Activated CD4-positive, alpha-beta T cell treated with anti-CD3 and anti-CD28 coated beads for 4 hours (primary cell): ENCODE data around the gene SLIT1.

Source experiments
- DNase-seq, 2 donors: peaks; one replicate each; pipeline ENCODE4 v3.0.0-alpha.2; 2020

Gene SLIT1

DNA sequence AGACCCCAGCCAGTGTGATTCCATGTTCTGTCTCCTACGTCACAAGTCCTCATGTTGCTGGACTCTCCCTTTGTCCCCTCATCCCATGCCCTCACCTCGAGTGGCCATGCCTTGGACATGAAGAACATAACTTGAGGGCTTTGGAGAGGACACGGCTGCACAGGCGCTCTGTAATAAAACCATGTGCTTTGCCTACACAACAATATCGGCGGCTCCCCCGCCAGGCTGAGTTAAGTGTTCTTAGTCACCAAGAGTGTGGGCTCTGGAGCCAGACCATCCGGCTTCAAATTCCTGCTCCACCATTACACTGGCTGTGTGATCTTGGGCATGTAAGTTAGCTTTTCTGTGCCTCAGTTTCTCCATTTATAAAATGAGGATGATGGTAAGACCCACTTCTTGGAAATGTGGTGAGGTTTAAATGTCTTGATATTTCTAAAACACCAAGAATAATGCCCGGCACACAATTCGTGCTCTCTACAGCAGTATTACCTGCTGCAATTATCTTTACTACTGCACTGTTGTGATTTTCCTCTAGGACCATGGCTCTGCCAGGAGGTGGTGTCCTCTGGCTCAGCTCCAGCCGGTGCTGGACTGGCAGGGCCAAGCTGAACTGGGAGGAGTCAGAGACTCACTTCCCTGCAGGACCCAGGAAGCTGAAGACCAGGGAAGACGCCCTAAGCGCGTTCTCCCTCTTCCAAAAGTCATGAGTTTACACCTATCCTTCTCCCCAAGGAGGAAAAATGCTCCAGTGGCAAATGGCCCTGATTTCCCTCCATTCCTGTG is 15.7 kb downstream of the SLIT1 start:
- DNase-seq = no peak

DNA sequence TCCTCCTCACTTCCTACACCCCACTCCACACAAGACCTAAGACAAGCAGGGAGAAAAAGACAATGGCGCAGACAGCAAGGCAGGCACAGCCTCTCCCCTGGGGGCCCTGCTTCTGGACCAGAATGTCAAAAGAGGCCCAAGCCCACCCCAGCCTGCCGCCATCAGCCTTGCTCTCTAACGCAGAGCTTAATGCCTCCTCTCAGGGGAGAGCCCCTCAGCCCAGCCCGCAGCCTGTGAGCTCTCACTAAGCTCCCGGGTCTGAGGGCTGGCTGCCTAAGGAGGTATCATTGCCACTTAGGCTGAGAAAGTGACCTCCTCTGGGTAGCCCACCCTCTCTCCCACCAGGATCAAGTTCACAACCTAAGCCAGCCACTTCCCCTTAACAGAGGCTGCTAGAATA is 16.7 kb downstream of the SLIT1 start:
- DNase-seq = no peak

DNA sequence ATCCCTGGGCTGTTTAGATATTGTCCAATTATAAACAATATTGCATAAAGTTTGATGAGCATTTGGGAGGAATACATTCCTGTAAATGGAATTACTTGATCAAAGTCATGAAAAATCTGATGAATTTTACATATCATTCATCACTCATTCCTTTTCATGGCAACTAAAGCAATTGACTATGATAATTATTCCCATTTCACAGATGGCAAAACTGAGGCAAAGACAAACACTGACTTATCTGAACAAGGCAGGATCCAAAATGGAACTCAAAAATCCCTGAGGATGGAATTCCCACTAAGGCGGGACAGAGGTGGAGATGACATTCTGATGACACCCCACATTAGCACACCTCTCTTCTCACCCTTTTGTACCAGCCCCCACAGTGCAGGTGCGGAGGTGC is 17.1 kb downstream of the SLIT1 start:
- no peak for DNase-seq

DNA sequence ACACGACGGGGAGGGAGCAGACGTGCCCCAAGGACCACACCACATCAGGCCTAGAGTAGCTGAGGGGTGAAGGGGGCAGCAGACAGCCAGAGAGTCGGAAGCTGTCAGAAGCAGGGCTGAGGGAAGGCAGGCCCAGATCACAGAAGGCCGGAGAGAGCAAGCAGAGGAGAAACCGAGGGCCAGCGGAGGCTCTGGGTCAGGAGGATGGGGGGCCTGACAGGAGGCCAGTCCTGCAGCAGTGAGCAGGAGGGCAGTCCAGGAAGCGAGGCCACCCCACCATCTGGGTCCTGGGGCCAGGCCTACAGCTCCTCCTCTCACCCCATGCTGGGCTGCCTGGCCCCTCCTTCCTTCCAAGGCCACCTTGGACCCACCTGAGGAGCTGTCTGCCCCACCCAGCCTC is 20.3 kb downstream of the SLIT1 start:
- DNase-seq = no peak

DNA sequence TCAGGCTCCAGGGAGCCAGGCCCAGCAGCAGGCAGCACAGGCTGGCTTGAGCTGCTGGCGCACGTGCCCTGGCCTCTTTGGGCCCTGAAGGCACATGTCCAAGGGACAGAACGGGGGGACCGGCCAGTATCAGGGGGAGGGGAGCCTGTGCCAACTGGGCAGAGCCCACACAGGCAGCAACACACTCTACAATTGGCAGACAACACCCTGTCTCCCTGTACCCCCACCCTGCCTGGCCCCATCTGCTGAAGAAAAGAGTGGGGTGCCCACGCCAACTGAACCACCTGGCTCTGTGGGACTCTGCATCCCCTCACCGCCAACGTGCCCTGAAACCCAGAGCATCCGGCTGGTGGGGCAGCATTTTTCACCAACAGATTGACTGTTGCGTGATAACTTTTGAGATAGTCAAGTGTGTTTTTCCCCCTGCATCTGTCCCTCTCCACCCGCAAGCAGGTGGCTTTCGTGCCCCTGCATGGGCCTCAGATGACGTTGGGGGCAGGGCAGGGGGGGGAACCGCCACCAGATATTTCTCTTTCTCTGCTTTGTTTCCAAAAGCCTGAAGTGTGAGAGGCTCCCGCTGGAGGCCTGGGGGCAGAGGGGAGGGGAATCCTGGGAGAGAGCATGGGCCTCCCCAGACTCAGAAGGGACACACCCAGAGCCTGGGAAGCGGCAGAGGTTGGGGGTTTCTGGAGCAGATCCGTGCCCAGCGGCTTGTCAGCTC is 21.8 kb downstream of the SLIT1 start:
- DNase-seq = no peak

DNA sequence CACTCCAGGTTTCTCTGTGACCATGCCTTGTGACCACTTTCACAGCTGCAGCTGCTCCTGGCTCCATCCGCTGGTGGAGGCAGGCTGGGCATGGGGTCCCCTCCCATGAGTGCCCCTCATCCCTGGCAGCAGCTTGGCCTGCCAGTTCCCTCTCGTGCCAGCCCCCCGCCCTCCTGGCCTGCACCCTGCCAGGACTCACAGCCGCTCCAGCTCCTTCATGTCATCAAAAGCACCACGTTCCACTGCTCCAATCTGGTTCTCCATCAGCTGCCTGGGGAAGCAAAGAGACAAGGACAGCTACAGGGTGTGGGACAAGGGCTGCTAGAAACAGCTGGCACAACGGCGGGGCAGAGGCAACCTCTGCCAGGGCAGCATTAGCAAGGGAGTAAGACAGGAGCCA is 22.6 kb downstream of the SLIT1 start:
- no peak for DNase-seq

DNA sequence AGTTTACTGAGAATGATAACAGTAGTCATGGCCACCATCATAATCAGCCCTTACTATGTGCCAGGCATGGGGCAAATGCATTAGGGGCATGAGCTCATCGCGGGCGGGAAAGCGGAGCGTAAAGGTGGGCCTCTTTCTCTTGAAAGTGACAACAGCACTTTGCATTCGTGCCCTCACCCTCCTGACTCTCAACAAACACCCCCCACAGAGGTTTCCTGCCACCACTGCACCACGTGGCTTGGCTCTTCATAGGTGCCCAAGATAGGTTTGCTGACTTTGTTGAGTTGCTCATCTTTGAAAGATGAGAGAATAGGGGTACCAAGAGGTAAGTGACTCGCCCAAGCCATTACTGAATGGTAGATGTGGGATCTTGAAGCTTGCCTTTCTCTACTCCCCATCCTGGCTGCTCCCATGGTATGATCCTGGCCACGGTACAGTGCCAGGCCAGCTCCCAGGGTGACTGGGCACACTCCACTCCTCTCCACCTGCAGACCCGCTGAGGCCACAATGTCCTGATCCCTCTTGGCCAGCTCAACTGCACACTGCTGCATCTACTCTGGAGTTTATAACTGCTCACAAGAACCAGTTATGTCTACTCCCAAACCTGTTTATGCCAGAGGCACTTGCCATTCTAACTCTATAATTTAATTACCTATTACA is 26.0 kb downstream of the SLIT1 start:
- DNase-seq = no peak

DNA sequence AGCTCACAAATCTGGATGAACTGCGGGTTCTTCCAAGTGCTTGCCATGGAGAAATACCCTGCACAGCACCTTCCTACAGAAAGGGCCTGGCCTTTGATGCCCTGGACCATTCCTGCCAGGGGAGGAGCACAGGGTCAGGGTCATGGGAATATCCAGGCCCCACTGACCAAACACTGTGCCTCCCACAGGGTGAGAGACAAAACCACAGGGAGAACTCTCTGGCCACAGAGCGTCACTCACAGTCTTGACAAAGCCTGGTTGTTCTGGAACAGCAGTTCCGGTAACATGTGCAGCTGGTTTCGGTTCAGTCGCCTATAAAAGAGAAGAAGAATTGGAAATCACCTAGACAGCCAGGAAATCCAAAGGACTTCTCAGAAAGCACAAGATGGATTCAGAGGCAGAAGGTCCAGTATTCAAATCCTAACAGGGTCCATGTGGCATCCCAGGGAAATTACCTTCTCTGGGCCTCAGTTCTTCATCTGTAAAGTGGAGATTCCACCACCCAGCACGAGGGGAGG is 28.1 kb downstream of the SLIT1 start:
- DNase-seq = no peak

DNA sequence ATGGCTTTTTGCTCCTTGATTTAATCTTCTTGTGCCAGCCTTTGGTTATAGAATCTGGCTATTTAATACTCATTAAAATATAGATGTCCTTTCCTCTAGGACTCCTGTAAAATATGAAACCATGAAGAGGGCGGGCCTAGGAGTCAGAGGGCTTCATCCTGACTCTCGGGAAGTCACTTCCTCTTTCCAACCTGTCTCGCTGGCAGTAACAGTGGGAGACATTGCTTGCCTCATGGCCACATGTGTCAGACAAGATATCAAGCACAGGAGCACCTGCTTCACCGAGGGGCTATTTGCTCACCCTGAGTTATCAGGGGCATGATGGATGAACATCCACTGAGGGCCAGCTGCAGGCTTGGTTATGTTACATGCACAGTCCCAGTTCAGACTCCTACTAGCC is 31.0 kb downstream of the SLIT1 start:
- no peak for DNase-seq

DNA sequence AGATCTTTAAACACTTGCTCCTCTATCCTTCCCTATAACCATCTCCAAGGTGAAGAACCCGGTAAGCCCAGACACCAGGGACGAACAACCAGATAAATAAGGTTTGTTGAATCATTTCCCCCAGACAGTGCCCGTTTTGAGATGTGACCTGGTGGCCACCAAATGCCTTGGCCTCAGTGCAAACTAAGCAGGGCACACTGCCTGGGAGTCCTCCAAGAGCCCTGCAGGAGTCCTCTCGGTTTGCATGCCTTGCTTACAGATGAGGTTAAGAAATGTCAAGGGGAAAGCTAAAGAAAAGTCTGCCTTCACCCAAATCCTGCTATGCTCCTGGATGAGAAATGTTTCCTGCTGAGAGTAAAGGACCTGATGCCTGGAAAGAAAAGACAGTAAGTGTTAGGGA is 31.6 kb downstream of the SLIT1 start:
- DNase-seq = no peak

DNA sequence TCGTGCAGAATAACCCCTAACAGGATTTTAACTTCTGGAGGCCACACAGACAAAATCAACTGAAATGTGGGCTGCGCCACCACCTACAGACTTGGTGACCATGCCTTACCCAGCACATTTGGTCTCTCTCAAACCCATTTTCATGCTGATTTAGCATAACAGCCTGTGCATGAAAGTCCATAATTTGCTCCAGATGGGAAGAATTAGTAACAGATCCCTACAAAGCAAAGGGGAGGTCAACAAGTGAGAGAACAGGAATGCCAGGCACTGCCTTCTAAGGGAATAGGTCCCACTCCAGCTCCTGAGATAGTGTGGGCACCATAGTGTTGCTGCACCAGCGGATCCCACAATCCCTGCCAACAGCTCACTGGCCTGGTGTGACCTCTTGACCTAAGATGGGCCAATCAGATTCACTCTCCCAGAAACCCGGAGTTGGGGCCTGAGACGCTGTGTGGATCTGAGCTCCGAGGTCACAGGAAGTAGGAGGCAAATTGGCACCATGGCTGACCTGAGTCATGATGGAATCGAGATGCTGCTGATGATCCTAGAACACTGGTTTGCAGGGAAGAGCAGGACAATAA is 32.4 kb downstream of the SLIT1 start:
- DNase-seq = no peak

DNA sequence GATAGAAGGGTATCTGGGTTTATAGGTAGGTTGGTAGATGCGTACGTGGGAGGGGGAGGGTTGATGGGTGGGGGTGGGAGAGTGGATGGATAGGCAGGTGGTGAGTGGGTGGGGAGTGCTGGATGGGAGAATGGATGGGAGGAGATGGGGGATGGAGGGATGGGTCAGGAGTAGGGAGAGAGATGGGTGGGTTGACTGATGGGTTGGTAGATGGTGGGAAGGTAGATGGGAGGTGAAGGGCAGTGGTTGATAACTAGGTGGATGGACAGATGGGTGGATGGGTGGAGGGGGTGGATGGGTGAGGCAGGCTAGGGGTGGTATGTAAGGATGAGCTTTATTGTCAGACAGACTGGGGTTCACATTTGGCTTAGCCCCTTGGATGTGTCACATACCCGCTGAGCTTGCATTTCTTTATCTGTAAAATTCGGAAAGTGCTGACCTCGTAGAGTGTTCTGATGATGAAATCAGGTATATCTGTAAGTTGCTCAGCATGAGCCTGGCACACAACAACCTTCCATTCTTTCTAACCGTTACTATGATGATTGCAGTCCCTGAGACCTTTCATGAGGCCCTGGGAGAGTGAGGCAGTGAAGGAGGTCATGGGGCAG is 34.3 kb downstream of the SLIT1 start:
- DNase-seq = no peak

DNA sequence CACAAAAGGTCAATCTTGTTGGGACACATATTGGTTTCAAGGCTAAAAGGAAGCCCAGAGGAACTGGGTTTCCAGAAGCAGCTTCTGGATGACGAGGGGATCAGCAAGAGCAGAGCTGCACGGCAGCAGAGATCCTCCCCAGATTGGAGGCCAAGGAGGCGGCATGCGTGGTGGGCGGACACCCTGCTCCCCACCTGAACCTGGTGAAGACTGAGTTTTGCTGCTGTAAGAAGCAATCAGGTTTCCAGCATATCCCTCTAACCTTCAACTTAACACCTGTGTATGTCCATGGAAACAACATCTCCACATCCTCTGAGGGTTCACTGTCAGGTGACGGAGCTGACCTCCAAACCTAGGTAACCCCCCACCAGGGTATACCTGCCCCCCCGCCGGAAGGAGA is 35.1 kb downstream of the SLIT1 start:
- no peak for DNase-seq

DNA sequence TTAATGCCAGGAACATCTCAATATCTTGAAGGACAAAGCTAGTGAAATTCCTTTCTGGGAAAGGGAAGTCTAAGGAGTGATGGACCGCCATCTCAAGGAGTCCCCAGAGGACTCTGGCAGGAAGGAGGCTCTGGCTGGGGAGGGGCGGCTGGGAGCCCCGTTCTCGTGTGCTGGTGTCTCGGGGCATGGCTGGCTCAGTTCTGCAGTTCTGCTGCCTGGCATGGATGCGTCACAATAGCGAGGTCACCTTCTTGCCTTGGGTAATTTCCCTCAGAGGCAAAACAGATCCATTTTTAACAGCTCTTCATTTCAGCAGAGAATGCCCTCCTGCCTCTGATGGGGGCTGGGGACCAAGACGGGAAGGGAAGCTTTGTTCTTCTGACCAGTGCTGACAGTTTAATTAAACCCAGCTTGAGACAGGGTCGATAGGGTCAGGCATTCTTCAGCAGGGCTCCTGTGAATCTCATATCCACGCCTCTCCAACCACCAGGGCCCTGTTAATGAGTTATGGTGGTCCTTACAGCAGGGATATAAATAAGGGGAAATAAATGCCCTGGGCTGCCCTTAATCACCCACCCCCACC is 35.7 kb downstream of the SLIT1 start:
- DNase-seq = no peak

DNA sequence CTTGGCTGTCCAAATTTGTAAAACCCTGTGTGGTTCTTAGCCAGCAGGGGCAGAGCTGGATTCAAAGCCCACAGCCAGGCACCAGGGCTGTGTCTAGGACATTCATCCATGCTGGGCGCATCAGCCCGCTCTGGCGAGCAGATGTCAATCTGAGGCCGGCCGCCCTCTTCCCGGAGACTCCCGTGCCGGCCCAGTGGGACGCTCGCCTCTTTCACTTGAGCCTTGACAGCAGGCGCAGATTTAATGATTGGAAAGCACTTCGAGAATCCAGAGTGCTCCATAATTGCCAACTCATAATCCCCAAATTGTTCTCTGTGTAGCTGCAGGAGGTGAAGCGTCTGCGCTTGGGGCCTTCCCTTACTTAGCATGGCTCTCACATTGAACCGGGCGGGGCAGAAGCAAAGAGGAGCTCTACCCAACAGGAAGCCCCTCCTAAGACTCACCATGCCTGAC is 36.7 kb downstream of the SLIT1 start:
- no peak for DNase-seq

DNA sequence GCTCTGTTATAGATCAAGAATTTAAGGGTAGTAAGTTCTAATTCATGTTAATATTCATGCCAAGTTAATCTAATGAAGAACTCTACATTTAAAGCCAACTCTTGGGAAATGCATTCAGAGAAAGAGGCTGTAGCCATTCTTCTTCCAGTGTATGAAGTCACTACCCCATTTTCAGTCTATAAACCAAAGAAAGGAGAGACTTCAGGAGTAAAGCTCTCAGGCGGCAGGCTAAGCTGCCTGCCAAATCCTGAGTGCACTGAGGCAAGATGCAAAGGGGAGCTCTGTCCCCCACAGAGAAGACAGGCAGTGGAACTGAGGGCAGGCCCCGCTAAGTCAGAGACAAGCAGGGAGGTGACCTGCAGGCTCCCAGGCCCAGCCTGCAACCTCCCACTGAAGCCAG is 41.5 kb downstream of the SLIT1 start:
- no peak for DNase-seq

DNA sequence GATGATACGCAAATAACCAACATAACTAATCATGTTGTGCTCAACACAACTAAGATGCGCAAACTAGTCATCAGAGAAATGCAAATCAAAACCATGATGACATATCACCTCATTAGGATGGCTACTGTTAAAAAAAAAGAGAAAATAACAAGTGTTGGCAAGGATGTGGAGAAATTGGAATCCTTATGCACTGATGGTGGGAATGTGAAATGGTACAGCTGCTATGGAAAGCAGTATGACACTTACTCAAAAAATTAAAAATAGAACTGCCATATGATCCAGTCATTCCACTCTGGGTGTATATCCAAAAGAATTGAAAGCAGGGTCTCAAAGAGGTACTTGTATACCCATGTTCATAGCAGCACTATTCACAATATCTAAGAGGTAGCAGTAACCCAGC is 42.9 kb downstream of the SLIT1 start:
- no peak for DNase-seq

DNA sequence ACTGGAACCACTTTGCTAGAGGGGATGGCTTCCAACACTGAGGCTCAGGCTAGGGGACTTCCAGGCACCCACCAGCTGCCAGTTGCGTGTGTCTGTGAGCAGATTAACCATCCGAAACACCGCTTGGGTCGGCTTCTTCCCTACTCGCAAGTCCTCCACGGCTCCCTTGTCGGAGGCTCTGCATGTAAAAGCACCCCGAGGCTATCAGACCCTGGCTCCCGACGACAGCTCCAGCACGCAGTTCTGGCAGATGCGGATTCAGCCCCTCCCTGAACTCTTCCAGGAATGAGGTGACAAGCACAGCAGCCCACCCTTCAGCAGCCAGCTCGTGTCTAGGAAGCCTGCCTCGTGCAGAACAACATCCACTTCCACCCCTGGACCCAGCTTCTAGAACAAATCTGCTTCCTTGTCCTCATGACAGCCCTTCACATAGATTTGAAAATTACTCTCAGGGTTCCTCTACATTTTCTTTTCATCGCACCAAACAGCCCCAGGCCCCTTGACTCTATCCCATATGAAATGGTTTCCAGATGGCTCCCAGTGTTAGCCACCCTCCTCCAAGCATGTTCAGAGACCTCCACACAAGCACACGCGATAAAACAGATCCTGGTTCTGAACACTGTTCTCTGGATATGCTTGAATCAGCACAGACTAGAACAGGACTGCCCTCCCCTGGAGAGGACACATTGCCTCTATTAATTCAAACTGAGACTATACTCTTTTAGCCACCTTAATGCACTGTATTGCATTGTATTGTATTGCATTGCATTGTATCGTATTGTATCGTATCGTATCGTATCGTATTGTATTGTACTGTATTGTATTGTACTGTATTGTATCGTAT is 44.6 kb downstream of the SLIT1 start:
- DNase-seq = no peak

DNA sequence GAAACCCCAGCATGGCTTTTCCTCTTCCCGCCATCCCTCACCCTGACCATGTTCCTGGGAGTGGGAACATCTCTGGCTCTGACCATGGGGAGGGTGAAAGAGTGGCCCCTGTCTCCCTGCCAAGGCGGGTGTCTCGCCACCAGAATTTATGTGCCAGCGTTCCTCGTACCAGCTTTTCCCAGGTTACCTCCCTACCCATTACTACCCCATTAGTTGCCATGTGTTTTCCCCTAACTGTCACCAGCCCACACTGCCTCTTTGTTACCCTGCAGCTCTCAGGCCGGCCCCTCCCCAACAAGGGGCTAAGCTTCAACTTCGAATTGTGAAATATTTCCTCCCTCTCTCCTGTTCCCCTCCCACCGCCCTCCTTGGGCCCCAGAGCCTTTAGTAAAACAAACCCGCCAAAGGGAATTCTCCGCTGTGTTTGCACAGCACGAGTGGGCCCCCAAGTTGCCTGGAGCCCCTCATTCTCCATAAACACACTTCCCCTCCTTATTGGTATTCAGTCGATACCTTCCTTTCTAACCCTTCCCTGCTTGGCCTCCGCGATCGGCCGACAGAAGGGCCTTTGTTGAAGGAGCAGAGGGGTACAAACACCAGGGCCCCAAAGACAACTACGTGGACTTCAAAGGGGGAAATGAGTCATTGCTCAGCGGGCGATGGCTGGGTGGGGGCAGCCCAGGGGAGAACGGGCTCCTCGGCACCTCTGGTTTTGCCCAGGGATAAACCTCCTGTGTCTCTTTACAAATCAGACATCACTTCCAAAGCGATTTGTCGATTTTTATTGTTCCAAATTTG is 45.5 kb downstream of the SLIT1 start:
- DNase-seq = no peak

DNA sequence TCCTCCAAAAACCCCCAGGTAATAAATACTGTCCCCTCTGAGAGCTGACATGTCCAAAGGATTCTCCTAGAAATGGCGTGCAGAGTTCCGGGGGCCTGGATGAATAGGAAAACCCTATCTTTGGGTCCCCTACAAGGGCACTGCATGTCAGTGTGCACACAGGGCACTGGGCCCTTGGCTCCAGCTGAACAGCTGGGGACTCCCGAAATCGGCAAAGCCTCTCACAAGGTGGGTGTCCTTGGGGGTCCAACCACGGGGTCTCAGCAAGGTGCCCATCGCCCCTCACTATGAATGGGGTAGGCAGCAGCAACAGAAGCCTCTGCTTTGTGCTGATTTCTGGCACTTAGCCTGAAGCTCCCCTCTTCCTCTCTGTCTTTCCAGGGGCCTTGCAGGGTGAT is 46.1 kb downstream of the SLIT1 start:
- DNase-seq = no peak

DNA sequence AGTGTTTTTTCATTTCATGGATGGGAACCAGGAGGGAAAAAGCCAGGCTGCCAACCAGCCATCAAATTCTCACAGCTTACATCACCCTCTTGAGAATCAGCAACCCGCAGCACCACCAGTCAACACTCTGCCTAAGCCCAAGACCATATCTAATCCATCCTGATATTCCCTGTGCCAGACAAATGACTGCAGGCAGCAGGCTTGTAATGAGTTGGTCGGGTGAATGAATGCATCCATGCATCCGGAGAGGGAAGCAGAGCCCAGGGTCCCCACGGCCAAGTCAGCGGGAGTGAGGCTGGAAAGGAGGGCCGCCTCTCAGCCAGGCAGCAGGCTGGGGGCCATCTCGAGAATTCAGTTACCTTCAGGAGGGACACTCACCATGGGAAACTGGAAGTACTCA is 46.9 kb downstream of the SLIT1 start:
- DNase-seq = no peak
